SU-DHL-6 (cell line): ENCODE results near the gene ANP32A.

Experiments used
- H2AFZ ChIP-seq: fragments of 200-600 bp; sonication (generic); 2 replicates; pipeline ENCODE4 v1.6.1; 2014; ENCODE audit warnings: low read depth, mild to moderate bottlenecking, moderate library complexity, mixed read lengths, antibody characterized with exemption, low read length; ENCODE audit not compliant: severe bottlenecking
- H3F3A ChIP-seq: fragments of 200-600 bp; shearing (Covaris generic); 2 replicates; pipeline ENCODE4 v1.6.0; 2016; ENCODE audit warnings: antibody characterized with exemption, mild to moderate bottlenecking; ENCODE audit not compliant: insufficient read depth
- H3K27ac ChIP-seq: fragments of 200-600 bp; sonication (generic); 2 replicates; pipeline ENCODE4 v1.5.1; 2016; ENCODE audit warnings: low read depth, mild to moderate bottlenecking, low read length, moderate library complexity, mixed read lengths
- H3K27me3 ChIP-seq: fragments of 200-600 bp; sonication (generic), shearing (Covaris generic); 2 replicates; pipeline ENCODE4 v1.6.0; 2014; ENCODE audit warnings: mild to moderate bottlenecking, low read length
- H3K36me3 ChIP-seq: fragments of 200-600 bp; sonication (generic); 2 replicates; pipeline ENCODE4 v1.6.1; 2014; ENCODE audit warnings: mild to moderate bottlenecking, low read length, mixed read lengths
- H3K4me2 ChIP-seq: fragments of 300-600, 200-600 bp; shearing (Covaris generic), sonication (generic); 2 replicates; pipeline ENCODE4 v1.6.0; 2014; ENCODE audit warnings: low read length, low read depth, mild to moderate bottlenecking; ENCODE audit not compliant: poor library complexity, severe bottlenecking
- H3K4me3 ChIP-seq: fragments of 200-600 bp; sonication (generic); 2 replicates; pipeline ENCODE4 v1.5.1; 2014; ENCODE audit warnings: antibody characterized with exemption, low read length, mild to moderate bottlenecking, mixed read lengths; ENCODE audit not compliant: insufficient read depth, poor library complexity, severe bottlenecking
- H3K79me2 ChIP-seq: fragments of 200-600 bp; sonication (generic); 2 replicates; pipeline ENCODE4 v1.6.1; 2014; ENCODE audit warnings: mild to moderate bottlenecking, low read length, moderate library complexity; ENCODE audit not compliant: insufficient read depth
- H3K9ac ChIP-seq: fragments of 200-600 bp; sonication (generic); 2 replicates; pipeline ENCODE4 v1.7.0; 2014; ENCODE audit warnings: mild to moderate bottlenecking, low read length
- H3K9me2 ChIP-seq: fragments of 200-600 bp; sonication (generic); replicated peaks from 2 replicates; pipeline ENCODE4 v1.6.1; 2014; ENCODE audit warnings: low read length; ENCODE audit not compliant: insufficient read depth
- H3K9me3 ChIP-seq: fragments of 200-600 bp; sonication (generic); 2 replicates; pipeline ENCODE4 v1.6.1; 2014; ENCODE audit warnings: low read length, mixed read lengths; ENCODE audit not compliant: insufficient read depth
- H4K20me1 ChIP-seq: fragments of 200-600 bp; sonication (generic); 2 replicates; pipeline ENCODE4 v1.6.1; 2014; ENCODE audit warnings: low read depth, mild to moderate bottlenecking, antibody characterized with exemption, low read length, moderate library complexity, mixed read lengths
- CTCF ChIP-seq: fragments of 200-600 bp; sonication (generic); IDR thresholded peaks from one replicate; pipeline ENCODE4 v1.5.1; 2017; ENCODE audit warnings: antibody characterized with exemption, mild to moderate bottlenecking, low read length, moderate library complexity; ENCODE audit not compliant: insufficient read depth, poor library complexity, severe bottlenecking
- EZH2phosphoT487 ChIP-seq: fragments of 200-600 bp; sonication (generic), shearing (Covaris generic); conservative IDR thresholded peaks from 2 replicates; pipeline ENCODE4 v1.6.1; 2018; ENCODE audit warnings: mild to moderate bottlenecking, antibody characterized with exemption, low read length, moderate library complexity, mixed read lengths

The ANP32A gene

GRCh38 chr15:68842958-68843357 lies 22.3 kb upstream of the ANP32A start:
- Histone ChIP-seq H3K27ac (no peak overlapping the region), H3K4me3 (no peak overlapping the region), H3K79me2 (no peaks in the 10 kb centered on the region), H3K9ac (no peak overlapping the region), H3F3A (no peaks in the 10 kb centered on the region), H3K9me2 (no peaks in the 10 kb centered on the region), H3K4me2 (no peak overlapping the region), H3K9me3 (no peaks in the 10 kb centered on the region), H2AFZ (no peak overlapping the region), H4K20me1 (no peaks in the 10 kb centered on the region), H3K27me3 (no peaks in the 10 kb centered on the region; the same call in 1 of the 2 replicates), H3K36me3 (no peaks in the 10 kb centered on the region)
- TF ChIP-seq CTCF = no peak
- TF ChIP-seq EZH2phosphoT487 = no peak

- H3K9me3 ChIP-seq = peaks cover 5% of the 10 kb centered on the region; the same call in 1 of the 2 replicates
- TF ChIP-seq EZH2phosphoT487 = no peak
- TF ChIP-seq CTCF = no peak
- no peaks in the 10 kb centered on the region for H3K36me3 ChIP-seq
- no peaks in the 10 kb centered on the region for H4K20me1 ChIP-seq
- no peaks in the 10 kb centered on the region for H3F3A ChIP-seq
- no peaks in the 10 kb centered on the region for H3K9me2 ChIP-seq
- H3K4me3 ChIP-seq = no peak overlapping the region
- no peak overlapping the region for H3K27ac ChIP-seq
- H3K79me2 ChIP-seq = no peaks in the 10 kb centered on the region
- no peak overlapping the region for H2AFZ ChIP-seq
- no peaks in the 10 kb centered on the region for H3K27me3 ChIP-seq
- no peak overlapping the region for H3K4me2 ChIP-seq
- no peak overlapping the region for H3K9ac ChIP-seq
These were observed 13.7 kb upstream of the ANP32A start for GRCh38 chr15:68834346-68834745.

- no peak overlapping the region for H3K27ac ChIP-seq
- peaks cover 5% of the 10 kb centered on the region; the same call in 1 of the 2 replicates for H3K9me3 ChIP-seq
- no peak overlapping the region for H3K9ac ChIP-seq
These were observed 13.1 kb upstream of the ANP32A start for GRCh38 chr15:68833700-68834331.

More at GRCh38 chr15:68833700-68834331, 13.1 kb upstream of the ANP32A start:
- H3K79me2 ChIP-seq = no peaks in the 10 kb centered on the region
- H3F3A ChIP-seq = no peaks in the 10 kb centered on the region
- no peak for TF ChIP-seq CTCF
- no peak for TF ChIP-seq EZH2phosphoT487
- no peaks in the 10 kb centered on the region for H3K9me2 ChIP-seq
- no peaks in the 10 kb centered on the region for H3K27me3 ChIP-seq
- H4K20me1 ChIP-seq = no peaks in the 10 kb centered on the region
- no peak overlapping the region for H3K4me3 ChIP-seq
- H3K36me3 ChIP-seq = no peaks in the 10 kb centered on the region
- H3K4me2 ChIP-seq = no peak overlapping the region
- H2AFZ ChIP-seq = no peak overlapping the region
